ENCODE measurements around the gene AGXT. TPM values are rescaled to one million over a fixed set of nuclear protein-coding genes. Genes with fewer than 3 reads are reported as not detected.

AGXT gene
- total RNA-seq, 2 experiments from 2014 or later, result not detected

GRCh38 chr2:240925568-240926515, 57.2 kb downstream of the AGXT start:
- no peak overlapping the region for H3K27ac Mint-ChIP-seq
- no peak for ATAC-seq
- no peaks in the 10 kb centered on the region for H3K36me3 Mint-ChIP-seq (ENCODE audit: low read depth)
- intact Hi-C loops (cut with DNase I, micrococcal nuclease), result no loop called here
- ChIA-PET CTCF (no interaction called here), POLR2A (no interaction called here)
- no peaks in the 10 kb centered on the region for H3K27me3 Mint-ChIP-seq
- H3K4me1 Mint-ChIP-seq, result no peaks in the 10 kb centered on the region
- no peak for DNase-seq
- no peak overlapping the region for H3K4me3 Mint-ChIP-seq
- H3K9me3 Mint-ChIP-seq (ENCODE audit: low read depth), result no peaks in the 10 kb centered on the region

DNA sequence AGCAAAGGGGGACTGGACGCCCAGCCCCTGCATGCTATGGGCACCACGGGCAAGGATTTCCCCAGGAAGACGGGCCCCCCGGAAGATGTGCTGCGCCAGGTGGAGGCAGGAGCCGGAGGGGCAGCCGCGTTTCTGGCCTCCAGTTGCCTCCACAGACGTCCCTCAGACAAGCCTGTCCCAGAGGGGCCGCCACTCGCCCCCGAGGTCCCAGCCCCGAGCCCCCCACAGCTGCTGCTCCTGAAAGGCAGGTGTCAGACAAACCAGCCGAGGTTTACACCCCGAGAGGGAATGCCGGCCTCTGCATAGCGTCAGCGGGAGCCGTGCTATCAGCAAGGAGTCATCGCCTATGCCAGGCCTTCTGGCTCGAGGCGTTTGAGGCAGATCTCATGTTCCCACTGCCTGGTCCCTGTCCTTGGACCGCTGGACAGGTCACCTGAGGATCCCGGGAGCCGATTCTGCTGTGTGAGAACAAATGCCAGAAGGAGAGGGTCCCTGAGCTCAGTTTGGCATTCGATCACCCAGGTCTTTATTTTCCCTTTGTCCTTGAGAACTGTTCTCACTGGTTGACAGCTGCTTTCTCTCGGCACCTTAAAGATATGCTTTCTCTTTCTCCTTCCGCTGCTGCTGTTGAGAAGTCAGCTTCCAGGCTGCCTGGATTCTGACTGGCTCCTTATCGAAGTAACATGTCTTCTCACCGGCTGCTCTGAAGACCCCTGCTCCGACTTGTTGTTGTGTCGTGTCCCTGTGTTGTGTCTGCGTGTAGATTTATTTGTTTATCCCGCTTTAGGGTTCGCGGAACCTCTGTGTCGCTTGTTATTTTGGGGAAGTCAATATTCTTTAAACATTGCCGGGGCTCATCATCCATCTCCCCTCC, 58.1 kb downstream of the AGXT start:
- CTCF ChIA-PET, result no interaction called here

DNA sequence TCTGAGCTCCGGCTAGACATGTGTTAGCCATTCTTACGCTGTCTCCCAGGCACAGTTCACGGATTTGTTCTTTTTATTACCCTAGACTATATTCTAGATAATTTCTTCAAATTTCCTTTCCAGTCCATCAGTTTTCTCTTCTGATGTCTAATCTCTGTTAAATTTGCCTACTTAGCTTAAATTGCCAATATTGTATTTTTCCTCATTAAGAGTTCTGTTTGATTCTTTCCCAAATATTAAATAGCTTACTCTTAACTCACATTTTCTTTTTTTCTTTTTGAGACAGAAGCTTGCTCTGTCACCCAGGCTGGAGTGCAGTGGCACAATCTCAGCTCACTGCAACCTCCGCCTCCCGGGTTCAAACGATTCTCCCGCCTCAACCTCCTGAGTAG, 58.8 kb downstream of the AGXT start:
- no peak overlapping the region for H3K27ac Mint-ChIP-seq
- H3K4me1 Mint-ChIP-seq, result no peaks in the 10 kb centered on the region
- DNase-seq (no peak), ATAC-seq (no peak)
- intact Hi-C loops (cut with DNase I, micrococcal nuclease), result no loop called here
- H3K36me3 Mint-ChIP-seq (ENCODE audit: low read depth), result no peaks in the 10 kb centered on the region
- H3K9me3 Mint-ChIP-seq (ENCODE audit: low read depth), result no peaks in the 10 kb centered on the region
- POLR2A ChIA-PET, result no interaction called here
- H3K4me3 Mint-ChIP-seq, result no peak overlapping the region
- no peaks in the 10 kb centered on the region for H3K27me3 Mint-ChIP-seq
- CTCF ChIA-PET, result no interaction called here

More for the DNA sequence above, 58.1 kb downstream of the AGXT start:
- H3K36me3 Mint-ChIP-seq (ENCODE audit: low read depth), result no peaks in the 10 kb centered on the region
- POLR2A ChIA-PET, result no interaction called here
- no peaks in the 10 kb centered on the region for H3K9me3 Mint-ChIP-seq (ENCODE audit: low read depth)
- no peaks in the 10 kb centered on the region for H3K4me1 Mint-ChIP-seq
- ATAC-seq, result no peak
- no peak for DNase-seq
- H3K27ac Mint-ChIP-seq, result no peak overlapping the region
- intact Hi-C loops (cut with DNase I, micrococcal nuclease), result no loop called here
- H3K4me3 Mint-ChIP-seq, result no peak overlapping the region
- H3K27me3 Mint-ChIP-seq, result no peaks in the 10 kb centered on the region

- ChIA-PET POLR2A (no interaction called here), CTCF (no interaction called here)
- Mint-ChIP-seq H3K4me3 (no peak overlapping the region), H3K27ac (no peak overlapping the region), H3K36me3 (ENCODE audit: low read depth) (no peaks in the 10 kb centered on the region), H3K9me3 (ENCODE audit: low read depth) (no peaks in the 10 kb centered on the region), H3K4me1 (no peaks in the 10 kb centered on the region), H3K27me3 (no peaks in the 10 kb centered on the region)
- DNase-seq (no peak), ATAC-seq (no peak)
- intact Hi-C loops (cut with DNase I, micrococcal nuclease), result no loop called here
Measured at GRCh38 chr2:240928476-240929363, 60.1 kb downstream of the AGXT start.

- no peak for ATAC-seq
- CTCF ChIA-PET, result no interaction called here
- no peaks in the 10 kb centered on the region for H3K27me3 Mint-ChIP-seq
- no peaks in the 10 kb centered on the region for H3K36me3 Mint-ChIP-seq (ENCODE audit: low read depth)
- H3K4me1 Mint-ChIP-seq, result no peaks in the 10 kb centered on the region
- H3K9me3 Mint-ChIP-seq (ENCODE audit: low read depth), result no peaks in the 10 kb centered on the region
- POLR2A ChIA-PET, result no interaction called here
- DNase-seq, result no peak
- intact Hi-C loops (cut with DNase I, micrococcal nuclease), result no loop called here
- no peak overlapping the region for H3K4me3 Mint-ChIP-seq
- no peak overlapping the region for H3K27ac Mint-ChIP-seq
Measured at GRCh38 chr2:240929364-240930095, 60.9 kb downstream of the AGXT start.

Other genes with a start within 250 kb of the AGXT start
- 1 to 10 TPM; 3.6 to 4.1 TPM for gene GPR35, start 243.3 kb upstream of the AGXT start, total RNA-seq
- gene AQP12B, start 185.9 kb upstream of the AGXT start, total RNA-seq, result not detected
- not detected for gene AQP12A, start 177.0 kb upstream of the AGXT start, total RNA-seq
- 1 to 10 TPM; 4.6 to 8.2 TPM for gene KIF1A, start 48.6 kb upstream of the AGXT start, total RNA-seq
- gene MAB21L4, start 27.3 kb downstream of the AGXT start, total RNA-seq, result not detected
- gene CROCC2, start 37.5 kb downstream of the AGXT start, total RNA-seq, result not detected
- under 1 TPM; 0.69 to 0.78 TPM for gene SNED1, start 129.8 kb downstream of the AGXT start, total RNA-seq
- gene MTERF4, start 233.5 kb downstream of the AGXT start, total RNA-seq, result 10 to 100 TPM; 34.4 to 34.5 TPM